ENCODE results near the gene SERPINB7.

Gene SERPINB7

GRCh38 chr18:63788447-63789096 lies 13.4 kb downstream of the SERPINB7 start:
- DNase-seq (ENCODE audit: low spot score) = peak; percentile 87

DNA sequence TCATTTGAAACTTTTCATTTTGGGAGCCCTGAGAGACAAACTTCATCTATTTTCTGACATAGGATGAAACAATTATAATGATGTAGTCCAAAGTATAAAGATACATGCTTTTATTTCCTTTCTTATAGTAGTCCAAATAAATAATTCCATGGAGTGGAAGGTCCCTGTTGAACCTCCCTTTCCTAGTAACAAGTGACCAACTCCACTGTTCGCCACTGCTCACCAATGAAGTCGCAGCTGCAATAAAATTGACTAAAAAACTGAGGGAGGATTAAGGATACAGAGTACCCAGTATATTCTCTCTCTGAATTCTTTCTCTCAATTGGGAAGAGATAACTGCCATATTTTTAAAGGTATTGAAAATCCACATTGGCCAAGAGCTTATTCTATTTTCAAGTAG lies 14.1 kb downstream of the SERPINB7 start:
- DNase-seq (ENCODE audit: low spot score) = no peak

DNA sequence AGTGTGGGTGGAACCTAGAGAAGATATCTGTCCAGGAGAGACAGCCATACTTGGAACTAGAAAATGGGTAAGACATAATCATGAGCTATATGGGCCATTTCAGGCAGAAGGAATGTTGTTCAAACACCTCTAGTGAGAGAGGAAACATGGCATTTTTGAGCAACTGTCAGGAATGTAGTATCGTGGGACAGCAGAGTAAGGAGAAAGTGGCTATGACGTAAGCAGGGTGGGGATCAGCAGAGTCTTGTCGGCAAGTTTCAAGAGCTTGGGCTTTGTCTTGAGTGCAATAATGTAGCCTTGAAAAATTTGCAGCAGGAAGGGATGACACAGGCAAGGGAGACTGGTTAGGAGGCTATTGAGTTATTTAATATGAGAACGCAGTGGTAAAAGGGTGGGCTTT lies 20.4 kb downstream of the SERPINB7 start:
- no peak for DNase-seq (ENCODE audit: low spot score)

GRCh38 chr18:63799189-63799588 lies 24.0 kb downstream of the SERPINB7 start:
- no peak for DNase-seq (ENCODE audit: low spot score)

DNA sequence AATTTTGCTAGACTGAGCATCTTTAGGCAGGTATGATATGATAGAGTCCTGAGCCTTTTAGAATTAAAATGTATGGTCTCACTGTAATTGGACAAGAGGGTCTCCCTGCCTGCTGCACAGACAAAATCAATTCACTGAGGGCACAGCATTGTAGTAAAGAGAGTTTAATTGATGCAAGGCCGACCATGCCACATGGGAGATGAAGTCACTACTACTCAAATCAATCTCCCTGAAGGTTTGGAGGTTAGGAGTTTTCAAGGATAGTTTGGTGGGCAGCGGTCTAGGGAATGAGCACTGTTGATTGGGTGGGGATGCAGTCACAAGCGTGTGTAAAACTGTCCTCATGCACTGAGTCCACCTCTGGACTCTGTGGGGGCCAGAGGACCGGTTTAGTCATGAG lies 26.1 kb downstream of the SERPINB7 start:
- DNase-seq (ENCODE audit: low spot score) = no peak

DNA sequence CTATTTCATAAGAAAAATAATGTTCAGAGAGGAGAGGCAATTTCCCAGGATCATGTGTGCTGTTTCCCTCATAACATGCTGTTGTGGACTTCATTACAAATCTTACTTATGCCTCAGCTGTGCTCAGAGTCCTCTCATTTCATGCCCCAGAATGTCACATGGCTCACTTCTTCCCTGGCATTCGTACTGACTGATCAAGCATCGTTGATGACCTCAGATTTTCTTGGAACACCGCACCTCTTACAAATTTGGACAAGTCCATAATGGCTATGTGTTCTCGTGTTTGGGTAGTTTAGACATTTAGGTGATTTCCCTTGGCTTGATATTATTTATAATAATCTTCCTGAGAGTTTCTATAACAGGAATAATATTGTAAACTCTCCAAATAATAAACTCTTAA lies 32.9 kb downstream of the SERPINB7 start:
- peak; percentile 20 for DNase-seq (ENCODE audit: low spot score)

GRCh38 chr18:63817441-63818051 lies 42.3 kb downstream of the SERPINB7 start:
- DNase-seq (ENCODE audit: low spot score) = no peak

GRCh38 chr18:63818212-63818611 lies 43.0 kb downstream of the SERPINB7 start:
- DNase-seq (ENCODE audit: low spot score) = no peak

DNA sequence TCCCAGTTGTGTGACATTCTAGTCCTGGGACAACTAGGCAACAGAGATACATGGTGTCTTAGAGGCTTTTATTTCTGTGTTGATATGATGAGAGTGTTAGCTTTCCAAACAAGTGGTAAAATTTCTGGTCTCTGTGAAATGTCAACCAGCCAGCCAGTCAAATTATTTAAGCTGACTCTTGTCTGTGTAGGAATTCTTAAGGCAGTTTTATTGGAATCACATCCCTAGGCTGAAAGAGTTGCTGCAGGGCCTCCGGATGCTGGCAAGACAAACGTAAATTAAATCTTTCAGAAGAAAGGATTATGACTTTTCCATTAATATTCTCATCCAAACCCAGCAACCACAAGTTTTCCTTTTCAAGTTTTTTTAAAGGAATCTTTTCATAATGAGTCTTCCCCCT lies 44.6 kb downstream of the SERPINB7 start:
- DNase-seq (ENCODE audit: low spot score) = no peak

DNA sequence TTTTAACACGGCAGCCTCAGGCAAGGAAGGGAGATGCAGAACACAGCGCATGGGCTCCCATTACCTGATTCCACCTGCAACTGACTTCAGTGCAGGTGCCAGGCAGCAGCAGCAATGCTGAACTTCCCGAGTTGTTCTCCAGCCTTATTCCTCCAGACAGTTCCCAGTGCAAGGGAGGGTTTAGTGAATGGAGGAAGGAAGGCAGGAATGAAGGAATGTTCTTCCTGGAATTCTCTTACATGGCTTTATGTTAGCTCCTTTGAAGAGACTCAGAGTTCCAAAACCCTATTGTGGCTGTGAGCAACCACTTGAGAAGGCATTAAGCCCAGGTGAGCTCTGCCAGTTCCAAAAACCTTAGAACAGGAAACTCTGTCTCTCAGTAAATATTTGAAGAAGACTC lies 45.5 kb downstream of the SERPINB7 start:
- DNase-seq (ENCODE audit: low spot score) = no peak

- DNase-seq (ENCODE audit: low spot score) = no peak
Measured at GRCh38 chr18:63823516-63824219, 48.5 kb downstream of the SERPINB7 start.

DNA sequence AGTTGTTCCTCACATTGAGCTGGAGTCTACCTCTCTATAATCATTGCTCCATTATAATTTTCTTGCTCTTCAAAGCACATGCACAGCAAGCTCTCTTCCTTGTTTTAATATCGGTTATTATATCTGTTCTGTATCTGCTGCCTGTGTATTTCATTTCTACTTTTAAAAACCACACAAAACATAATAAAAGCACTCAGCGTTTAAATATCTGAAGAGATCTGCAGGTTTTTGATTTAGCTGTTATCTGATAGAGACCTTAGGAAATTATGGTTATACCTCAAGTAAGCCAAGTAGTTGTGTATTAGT lies 49.0 kb downstream of the SERPINB7 start:
- DNase-seq (ENCODE audit: low spot score) = no peak

DNA sequence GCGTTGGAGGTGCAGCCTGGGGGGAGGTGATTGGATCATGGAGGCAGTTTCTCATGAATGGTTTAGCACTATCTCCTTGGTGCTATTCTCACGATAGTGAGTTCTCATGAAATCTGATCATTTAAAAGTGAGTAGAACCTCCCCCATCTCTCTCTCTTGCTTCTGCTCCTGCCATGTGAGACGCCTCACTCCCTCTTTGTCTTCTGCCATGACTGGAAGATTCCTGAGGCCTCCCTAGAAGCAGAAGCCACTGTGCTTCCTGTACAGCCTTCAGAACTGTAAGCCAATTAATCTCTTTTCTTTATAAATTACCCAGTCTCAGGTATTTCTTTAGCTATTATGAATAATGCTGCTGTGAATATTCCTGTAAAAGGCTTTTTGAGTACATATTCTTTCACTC lies 52.9 kb downstream of the SERPINB7 start:
- no peak for DNase-seq (ENCODE audit: low spot score)

- DNase-seq (ENCODE audit: low spot score) = no peak
Measured at GRCh38 chr18:63828656-63829055, 53.4 kb downstream of the SERPINB7 start.

DNA sequence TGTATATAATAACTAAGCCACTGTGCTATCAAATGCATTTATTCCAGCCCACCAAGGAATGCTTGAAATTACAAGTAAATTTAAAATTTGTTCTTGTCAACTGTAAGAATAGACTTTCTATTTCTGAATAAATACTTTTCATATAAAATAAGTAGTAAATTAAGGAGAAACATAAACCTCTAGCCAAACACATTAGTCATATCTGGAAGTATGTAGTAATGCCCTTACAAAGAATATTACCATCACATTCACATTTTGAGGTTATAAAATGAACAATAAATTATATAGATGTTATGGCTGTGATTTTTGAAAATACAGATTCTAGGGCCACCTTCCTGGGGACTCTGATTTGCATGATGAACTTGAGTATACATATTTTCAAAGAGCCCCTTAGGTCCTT lies 54.7 kb downstream of the SERPINB7 start:
- DNase-seq (ENCODE audit: low spot score) = no peak

DNA sequence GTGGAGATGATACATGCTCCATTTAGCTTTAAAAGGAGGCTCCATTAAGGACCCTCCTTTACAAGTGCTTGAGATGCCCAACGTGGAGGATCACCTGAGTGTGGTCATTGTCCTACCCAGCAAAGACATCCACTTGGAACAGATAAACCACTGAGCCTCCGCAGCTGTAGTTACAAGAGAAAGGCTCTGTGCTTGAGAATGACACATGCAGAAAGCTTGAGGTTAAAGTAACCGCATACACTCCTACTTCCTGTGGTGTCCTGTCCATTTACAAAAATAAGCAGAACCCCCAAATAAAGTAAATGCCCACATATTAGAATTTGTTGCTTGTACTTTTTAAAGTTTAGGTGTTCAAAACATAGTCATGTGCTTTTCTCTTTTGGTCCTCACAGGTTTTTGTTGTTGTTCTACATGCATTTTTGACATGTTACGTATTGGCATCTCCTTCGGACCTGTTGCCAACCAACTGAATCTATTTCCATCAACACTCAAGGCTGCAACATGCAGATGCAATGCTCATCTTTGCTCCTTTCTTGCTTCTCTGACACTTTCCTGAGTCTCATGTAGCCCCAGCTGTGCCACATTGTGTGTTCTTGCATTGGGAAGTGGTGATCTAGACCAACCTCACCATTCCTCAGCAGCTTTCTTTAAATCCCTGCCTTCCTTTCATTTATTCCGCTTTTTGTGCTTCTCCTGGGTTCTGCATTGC lies 56.0 kb downstream of the SERPINB7 start:
- DNase-seq (ENCODE audit: low spot score) = peak; percentile 27

- DNase-seq (ENCODE audit: low spot score) = peak; percentile 48
Measured at GRCh38 chr18:63832470-63832869, 57.3 kb downstream of the SERPINB7 start.

DNA sequence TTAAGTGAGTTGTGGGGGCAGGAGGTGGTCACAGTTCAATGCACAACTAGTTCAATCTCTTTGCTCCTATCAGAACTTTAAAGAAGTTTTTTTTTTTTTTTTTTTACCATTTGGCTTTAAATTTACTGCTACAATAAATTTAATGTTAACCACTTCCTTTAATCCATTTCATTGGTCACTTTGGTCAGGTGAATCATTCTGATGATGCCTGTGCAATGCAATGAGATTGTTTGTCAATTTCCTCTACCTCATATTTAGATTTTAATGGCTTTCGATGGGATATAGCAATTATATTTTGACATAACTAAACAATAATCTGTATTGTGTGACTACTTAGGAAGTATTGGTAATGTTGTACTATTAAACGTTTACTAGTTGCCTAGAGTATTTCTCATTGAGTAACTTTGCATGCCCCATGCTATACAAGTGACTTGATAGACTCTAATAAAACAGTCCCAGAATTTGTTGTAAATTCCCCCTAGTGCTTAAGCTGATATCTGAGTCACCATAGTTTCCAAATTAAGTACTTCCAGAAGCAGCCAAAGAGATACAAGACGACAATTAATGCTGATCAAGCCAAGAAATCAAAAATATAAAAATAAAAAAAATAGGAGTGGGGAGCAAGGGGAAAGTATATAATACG lies 59.4 kb downstream of the SERPINB7 start:
- DNase-seq (ENCODE audit: low spot score) = peak; percentile 33

- no peak for DNase-seq (ENCODE audit: low spot score)
Measured at GRCh38 chr18:63836456-63836855, 61.2 kb downstream of the SERPINB7 start.

GRCh38 chr18:63837590-63837989 lies 62.4 kb downstream of the SERPINB7 start:
- DNase-seq (ENCODE audit: low spot score) = no peak

- DNase-seq (ENCODE audit: low spot score) = peak; percentile 69
Measured at GRCh38 chr18:63843008-63843407, 67.8 kb downstream of the SERPINB7 start.

DNA sequence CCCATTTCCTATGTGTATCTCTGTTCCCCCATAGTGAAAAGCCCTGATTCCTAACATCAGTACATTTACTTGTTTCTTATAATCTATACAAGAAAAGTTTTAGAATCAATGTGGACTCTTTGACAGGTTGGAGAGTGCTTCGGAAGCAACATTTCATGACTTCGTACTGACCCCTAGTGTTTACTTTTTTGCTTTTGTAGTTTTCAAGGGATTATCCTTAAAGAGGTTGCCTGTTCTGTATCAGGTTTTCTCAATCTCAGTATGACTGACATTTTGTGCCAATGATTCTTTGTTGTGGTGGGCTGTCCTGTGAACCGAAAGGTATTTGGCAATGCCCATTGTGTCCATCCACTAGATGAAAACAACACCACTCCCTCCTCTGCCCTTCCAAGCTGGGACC lies 69.0 kb downstream of the SERPINB7 start:
- DNase-seq (ENCODE audit: low spot score) = peak; percentile 55

- peak; percentile 72 for DNase-seq (ENCODE audit: low spot score)
Measured at GRCh38 chr18:63848159-63848558, 72.9 kb downstream of the SERPINB7 start.

All from kidney tubule cell (primary cell).